ENCODE data around the gene COL23A1.
"Not testable (repeated sequence)": the region's sequence is repeated elsewhere in the genome, so short reads cannot be mapped to it uniquely, and the experiment has no call there.

Gene COL23A1

DNA sequence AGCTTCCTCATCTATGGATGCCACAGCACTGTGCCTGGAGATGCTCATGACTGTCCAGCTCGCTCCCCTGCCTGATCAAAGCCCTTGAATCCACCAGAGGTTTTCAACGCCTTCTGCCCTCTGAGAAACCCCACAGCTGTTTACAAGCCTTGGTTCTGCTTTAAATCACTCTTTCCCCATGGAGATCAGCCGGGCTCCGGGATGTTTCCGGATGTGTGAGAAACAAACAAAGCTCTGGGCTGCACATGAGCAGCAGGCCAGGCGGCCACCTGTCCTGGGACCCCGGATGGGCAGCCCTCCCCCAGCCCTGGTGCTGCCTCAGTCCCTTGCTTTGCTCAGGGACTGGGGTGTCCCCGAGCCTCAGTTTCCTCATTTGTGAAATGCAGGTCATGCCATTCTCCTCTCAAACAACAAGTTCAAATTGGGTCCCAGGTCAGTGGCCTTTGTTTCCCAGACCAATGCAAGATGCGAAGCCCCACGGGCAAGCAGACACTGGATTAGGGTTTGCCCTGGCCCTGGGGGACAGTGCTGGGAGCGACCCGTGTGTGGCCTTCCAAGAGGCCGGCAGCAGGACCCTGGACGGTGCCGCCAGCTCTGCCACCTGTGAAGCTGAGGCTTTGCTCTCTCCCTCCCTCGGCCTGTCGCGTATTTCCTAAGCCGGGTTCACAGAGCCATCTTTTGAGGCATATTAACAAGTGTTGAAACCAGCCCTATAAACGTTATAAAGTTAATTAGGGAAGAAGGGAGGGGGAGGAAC lies 315.2 kb downstream of the COL23A1 start:
- no peak for DNase-seq

DNA sequence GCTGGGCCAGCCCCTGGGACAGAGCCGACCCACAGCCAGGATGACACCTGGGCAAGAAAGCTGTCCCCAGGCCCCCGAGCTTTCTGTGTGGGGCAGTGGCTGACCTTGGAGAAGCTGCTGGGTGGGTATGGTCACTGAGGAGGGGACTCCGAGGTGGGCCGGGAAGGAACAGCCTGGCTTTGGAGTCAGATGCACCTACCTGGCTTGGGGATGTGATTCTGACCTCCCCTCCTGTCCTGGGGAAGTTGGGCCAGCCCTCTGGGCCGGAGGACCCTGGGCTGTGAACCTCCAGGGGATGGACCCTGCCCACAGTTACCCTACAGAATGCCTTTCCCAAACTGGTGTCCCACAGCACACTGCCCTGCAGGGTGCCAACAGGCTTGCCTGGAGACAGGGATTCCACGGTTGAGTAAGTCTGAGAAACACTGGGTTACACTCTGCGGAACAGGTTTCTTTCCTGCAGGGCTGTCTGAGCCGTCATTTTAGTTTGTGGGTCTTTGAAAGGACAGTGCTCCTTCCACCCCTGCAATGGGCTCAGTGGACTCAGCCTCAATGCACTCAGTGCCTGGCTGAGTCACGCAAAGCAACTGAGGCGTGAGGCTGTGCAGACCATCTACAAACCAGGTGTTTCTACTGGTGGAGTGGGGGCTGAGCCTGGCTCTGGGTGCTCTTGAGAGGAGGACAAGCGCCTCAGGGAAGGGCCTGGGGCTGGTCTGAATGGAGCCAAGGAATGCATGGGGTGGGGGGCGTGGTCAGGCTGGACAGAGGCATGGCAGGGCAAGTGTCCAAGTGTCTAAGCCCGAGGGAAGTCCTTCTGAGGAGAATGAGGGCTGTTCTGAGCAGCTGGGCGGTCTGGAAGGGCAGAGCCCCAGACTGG lies 316.3 kb downstream of the COL23A1 start:
- no peak for DNase-seq

DNA sequence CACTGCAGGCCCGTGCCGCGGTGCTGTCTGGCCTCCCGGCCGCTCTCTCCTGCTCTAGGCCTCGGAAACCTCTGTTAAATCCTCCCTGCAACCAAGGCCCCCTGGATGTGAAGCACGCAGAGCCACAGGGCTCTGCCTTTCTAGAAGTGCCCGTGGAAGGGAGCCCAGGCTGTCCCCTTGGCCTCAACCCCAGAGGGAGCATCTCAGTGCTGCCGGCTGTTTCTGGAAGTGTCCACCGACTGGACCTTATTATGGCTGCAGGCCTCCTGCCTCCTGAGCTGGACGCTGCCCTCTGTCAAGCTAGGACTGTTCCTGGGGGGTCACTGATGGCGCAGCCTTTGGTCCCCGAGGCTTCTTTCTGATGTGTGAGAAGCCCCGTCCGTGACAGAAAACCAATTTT lies 317.2 kb downstream of the COL23A1 start:
- no peak for DNase-seq

DNA sequence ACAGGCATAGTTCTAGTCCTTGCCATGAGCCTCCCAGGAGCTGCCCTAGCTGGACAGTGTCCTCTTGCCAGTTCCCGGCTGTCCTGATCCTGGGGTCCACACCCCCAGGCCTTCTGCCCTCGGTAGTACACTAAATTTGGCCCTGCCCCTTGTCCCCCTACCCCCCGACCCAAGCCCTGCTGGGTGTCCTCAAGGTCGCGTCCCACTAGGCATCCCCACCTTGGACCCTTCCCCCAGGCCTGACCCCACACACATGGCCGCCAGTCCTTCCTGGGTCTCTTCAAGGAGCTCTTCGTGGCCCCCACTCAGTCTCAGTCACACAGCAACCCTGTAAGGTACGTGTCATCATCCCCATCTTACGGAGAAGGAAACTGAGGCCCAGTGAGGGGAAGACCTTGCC lies 317.6 kb downstream of the COL23A1 start:
- no peak for DNase-seq

DNA sequence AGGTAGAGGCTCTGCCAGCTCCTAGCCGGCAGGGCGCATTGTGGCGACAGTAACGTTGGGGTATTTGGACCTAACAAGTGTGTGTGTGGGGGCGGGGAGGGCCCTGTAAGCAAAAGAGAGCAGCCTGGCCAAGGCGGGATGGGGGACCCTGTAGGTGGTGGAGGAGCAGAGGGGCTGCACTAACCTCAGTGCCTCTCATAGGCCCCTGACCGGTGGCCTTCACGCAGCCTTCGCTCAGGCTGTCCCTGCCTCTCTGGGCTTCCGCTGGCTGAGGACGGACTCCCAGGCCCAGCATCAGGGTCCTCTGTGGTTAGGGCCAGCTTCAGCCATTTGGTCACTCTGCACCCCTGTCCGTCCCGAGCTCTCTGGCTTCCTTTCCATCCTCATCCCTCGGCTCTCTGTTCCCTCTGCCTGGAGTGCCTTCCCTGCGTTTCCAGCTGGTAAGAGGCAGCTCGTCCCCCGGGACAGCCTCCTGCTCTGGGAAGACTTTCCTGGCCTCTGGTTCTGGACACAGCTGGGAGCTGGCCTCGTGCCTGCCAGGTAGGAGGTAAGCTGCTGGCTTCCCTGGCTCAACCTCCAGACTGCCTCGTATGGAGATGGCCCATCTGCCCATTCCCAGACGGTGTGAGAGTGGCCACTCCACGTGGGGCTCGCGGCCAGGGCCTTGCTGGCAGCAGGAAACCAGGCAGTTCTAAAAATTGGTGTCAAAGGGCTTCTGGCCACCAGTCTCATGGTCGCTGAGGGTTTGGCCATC lies 318.3 kb downstream of the COL23A1 start:
- DNase-seq: no peak

DNA sequence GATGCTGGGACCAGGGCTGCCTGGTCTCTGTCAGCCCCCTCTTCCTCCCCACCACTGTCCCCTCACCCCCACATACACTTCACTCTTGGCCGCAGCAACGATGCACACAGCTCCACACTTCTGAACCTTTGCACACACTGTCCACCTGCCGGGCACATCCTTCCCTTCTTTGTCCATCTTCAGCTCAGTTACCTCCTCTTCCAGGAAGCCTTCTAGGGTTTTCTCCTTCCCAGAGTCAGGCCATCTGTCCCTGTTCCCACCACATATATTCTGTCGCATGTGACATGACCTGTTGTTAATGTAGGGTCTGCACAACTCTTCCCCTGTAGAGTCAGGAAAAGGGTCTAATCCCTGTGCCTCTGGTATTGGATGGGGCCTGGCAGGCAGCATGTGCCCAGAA lies 319.0 kb downstream of the COL23A1 start:
- no peak for DNase-seq

DNA sequence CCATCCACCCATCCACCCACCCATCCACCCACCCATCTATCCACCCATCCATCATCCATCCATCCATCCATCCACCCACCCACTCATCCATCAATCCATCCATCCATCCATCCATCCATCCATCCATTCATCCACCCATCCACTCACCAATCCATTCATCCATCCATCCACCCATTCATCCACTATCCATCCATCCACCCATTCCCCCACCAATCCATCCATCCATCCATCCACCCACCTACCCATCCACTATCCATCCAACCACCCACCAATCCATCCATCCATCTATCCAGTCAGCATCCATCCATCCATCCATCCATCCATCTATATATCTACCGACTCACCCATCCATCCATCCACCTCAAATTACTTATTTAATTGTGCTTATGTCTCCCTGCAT lies 320.7 kb downstream of the COL23A1 start:
- DNase-seq: no peak

DNA sequence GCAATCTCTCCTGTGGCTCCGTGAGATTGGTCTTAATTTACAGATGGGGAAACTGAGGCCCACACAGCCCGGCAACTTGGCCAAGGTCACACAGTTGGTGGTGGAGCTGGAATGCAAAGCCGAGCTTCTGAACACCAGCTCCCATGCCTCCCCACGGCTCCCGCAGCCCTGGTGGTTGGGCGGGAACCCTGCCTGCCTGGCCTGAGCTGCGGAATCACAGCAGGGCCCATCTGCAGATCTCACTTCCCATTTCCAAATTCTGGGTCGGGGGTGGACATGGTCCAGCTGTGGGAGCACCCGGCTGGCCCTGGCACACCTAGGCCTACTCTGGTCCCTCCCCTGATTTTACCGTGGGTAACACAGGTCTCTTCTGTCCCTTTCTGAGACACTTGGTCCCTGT lies 322.3 kb downstream of the COL23A1 start:
- no peak for DNase-seq

DNA sequence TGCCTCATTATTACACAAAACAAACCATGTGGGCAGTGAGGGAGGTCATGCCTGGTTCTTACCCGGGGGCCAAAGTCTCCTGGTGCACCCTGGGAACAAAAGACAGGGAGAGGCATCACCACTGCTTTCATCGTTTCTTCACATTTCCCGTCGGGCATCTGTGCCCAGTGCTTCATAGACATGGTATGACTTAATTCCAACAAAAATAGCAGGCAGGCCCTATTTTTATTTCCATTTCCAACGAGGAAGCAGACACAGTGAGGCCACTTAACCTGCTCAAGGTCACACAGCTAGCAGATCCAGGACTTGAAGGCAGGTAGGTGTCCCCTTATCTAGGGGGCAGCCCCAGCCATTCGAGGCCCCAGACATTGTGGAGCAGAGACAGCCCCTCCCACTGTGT lies 322.9 kb downstream of the COL23A1 start:
- no peak for DNase-seq

DNA sequence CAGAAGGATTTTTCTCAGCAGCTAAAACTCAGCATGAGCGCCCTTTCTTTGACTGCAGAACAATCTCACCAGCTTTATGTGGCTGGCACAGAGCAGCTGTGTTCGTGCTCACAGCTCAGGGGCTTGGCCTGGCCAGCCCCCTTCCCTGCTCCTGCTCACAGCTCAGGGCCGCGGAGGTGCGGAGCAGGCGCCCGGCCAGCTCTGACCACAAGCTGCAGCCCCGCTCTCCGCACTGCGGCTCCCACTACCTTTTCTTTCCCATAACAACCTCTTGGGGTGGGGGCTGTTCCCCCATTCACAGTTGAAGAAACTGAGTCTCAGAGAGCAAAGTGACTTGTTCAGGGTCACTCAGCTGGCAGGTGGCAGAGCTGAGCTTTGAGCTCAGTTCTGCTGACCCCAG lies 323.6 kb downstream of the COL23A1 start:
- DNase-seq: no peak

DNA sequence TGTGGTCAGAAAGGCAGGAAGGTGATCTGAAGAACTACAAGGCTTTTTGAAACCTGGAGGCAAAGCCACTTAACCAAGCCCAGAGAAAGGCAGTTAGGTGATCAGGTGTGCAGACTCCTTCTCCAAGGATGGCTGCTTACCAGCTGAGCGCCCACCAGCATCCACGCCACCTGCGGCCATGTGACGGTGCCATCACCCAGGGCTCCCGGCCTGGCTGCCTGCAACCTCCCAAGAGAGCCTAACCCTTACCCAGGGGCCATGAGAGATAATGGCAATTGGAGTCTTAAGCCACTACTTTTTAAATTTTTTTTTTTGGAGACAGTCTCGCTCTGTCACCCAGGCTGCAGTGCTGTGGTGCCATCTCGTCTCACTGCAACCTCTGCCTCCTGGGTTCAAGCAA lies 324.4 kb downstream of the COL23A1 start:
- no peak for DNase-seq

DNA sequence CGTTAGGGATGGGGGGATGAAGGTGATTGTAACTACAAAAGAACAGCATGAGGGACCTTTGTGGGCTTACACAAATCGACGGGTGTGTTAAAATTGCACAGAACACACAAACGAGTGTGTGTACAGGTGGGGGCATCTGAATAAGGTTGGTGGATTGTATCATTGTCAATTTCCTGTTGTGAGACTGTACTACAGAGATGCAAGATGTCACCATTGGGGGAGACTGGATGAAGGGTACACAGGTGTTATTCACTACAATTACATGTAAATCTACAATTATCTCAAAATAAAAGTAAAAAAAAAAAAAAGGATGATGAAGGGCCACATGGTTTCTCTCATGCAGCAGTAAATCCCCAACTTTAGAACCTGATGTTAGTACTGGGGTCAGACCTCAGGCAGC lies 326.1 kb downstream of the COL23A1 start:
- DNase-seq: no peak

DNA sequence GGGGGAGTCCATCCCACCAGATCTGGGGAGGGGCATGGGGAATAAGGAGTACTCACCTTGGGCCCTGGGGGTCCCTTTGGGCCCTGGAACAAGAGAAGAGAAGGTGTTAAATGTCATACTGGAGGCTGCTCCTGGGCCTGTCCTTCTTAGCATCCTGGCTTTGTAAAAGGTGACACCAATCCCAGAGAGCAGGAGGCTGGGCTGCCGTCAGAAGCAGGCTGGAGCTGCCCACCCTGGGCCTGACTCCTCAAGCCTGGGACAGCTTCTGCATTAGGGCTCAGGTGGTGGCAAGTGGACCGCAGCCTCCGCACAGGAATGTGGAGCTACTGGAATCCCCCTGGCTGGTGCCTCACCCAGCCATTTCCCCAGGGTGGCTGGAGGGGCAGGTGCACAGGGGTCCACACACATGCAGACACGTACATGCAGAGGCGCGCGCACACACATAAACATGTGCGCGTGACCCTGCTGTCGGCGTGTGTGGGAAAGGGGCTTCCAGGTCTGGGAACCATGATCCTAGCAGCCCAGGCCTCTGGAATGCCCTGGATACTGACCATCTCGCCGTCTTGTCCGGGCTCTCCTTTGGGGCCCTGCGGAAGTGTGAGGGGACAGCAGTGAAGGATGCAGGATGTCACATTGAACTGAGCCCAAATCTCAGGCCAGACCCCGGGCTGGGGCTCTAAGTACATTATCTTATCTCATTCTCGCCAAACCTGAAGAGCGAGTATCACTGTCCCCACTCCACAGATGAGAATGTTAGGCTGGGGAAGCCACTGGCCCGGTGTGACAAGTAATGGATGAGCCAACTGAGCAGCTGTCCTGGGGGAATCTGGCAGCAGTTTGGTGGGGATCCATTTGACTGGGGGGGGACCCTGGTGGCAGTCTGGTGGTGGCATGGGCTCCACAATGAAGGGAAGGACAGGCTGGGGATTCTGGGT lies 328.3 kb downstream of the COL23A1 start:
- DNase-seq: no peak

DNA sequence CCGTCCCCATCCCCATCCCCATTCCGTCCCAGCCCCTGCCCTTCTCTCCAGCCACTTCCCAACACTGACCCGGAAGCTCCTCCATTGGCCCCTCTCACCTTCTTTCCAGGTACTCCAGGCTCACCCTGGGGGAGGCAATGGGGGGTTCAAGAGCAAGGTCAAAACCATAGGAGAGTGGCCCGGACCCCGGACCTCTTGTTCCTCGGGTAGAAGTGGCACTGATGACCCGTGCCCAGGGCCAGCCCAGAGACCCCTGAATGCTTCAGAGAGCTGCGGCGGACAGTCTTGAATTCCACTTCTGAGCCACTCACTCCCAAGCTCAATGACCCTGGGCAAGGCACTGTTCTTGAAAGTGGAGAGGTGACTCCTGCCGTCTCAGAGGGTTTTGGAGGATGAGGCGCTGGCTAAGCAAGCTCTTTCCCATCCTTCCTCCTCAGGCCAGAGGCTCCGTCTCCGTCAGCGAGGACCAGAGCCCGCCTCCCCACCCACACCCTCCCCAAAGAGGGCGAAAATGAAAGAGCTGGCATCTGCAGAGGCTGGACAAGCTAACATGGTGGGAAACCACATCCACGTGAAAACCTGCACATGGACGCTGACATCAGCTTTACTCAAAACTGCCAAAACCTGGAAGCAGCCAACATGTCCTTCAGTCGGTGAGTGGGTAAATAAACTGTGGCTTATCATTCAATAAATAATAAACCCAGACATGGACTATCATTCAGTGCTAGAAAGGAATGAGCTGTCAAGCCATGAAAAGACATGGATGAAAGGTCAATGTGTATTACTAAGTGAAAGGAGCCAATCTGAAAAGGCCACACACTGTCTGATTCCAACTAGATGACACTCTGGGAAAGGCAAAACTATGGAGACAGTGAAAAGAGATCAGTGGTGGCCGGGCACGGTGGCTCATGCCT lies 330.3 kb downstream of the COL23A1 start:
- DNase-seq: no peak

DNA sequence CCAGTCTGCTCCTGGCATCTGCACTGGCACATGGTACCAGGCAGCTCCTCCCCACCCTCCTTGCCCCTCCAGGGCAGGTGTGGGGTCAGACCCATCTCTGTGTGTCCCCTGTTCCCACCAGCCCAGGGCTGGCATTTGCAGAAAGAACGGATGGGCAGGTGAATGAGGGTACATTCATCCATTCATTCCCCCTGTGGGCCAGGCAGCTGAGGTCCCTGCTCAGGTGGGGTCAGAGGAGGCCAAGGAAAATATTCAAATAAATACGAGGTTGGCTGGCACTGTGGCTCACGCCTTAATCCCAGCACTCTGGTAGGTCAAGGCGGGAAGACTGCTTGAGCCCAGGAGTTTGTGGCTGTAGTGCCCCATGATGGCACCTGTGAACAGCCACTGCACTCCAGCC lies 332.5 kb downstream of the COL23A1 start:
- no peak for DNase-seq

DNA sequence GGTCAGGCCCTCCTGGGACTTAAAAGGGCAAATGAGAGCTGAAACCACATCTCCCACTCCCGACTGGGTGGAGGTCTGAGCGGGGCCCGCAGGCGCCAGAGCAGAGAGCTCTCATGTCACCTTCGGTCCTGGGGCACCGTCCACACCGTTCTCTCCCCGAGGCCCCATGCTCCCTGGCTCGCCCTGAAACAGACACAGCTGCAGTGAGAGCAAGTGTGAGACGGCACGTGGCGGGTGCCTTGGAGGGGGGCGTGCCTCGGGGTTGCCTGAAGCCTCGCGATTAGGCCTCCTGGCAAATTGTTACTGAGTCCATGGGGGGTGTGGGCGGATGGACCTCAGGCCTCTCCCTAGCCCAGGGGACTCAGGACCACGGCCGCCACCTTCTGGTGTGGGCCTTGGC lies 333.4 kb downstream of the COL23A1 start:
- DNase-seq: no peak

DNA sequence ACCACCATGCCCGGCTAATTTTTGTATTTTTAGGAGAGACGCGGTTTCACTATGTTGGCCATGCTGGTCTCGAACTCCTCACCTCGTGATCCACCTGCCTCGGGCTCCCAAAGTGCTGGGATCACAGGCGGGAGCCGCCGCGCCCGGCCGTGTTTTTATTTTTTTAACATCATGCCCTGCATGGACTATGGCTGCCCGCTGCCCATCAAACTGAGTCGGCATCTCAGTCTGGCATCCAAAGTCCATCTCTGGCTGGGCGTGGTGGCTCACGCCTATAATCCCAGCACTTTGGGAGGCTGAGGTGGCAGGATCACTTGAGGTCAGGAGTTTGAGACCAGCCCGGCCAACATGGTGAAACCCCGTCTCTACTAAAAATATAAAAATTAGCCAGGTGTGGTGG lies 336.6 kb downstream of the COL23A1 start:
- not testable (repeated sequence) for DNase-seq

DNA sequence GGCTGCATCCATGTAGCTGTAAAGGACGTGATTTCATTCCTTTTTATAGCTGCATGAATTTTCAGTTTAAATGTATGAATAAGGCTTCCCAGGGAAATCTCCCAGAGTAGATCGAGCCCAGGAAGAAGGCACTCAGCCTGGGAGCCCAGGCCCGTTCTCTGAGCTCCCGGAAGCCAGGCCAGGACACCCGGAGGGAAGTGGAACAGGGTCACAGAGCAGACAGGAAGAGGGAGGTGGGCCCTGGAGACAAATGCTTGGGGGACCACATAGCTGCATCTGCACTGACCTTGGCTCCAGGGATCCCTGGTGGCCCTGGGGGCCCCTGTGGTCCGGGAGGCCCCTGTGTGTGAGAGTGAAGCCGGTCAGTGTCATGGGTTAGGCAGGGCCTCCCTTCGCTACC lies 337.9 kb downstream of the COL23A1 start:
- DNase-seq: no peak

DNA sequence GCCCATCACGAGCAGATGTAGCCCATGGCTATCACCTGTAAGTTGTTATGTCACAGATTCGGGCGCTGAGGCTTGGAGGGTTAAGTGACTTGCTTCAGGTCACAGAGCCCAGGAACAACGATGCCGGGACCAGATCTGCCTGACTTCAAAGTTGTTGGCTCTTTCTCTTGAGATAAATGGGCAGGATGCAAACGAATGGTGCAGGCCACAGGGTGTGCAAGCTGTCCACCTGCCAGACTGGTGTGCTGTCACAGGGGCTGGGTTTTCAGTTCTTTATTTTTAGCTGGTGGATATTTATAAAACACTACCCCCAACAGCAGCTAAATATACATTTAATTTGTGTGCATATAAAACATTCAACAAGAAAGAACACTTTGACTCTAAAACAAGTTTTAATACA lies 339.9 kb downstream of the COL23A1 start:
- no peak for DNase-seq

DNA sequence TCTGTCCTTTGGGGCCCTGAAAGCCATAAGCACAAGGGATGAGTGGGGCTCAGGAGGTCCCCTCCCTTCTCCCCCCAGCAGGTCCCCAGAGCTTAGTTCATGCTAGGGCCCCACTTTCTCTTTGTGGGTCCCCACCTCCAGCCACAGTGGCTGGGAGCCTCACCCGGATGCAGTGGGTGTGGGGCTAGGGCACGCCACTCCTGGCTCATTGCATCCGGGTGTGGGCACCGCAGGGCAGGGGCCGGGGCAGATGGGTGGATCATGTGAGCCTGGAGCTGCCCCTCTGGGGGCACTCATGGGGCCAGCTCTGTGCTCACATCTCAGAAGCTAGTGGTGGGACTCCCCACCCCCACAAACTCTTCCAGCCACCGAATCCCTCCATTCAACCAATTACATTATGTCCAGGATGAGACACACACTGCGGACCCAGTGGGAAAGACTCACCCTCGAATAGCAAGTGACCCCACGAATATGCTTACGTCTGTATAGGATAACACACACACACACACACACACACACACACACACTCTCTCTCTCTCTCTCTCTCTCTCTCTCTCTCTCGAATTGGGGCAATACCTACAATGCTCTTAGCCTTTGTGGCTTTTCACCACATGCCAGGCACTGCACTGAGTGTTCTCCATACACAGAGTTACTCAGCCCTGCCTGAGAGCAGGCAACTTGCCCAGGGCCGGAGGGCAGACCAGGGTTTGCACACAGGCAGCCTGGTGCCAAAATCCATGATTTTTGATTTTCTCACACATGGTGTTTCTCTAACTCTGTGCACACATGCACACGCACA lies 340.8 kb downstream of the COL23A1 start:
- no peak for DNase-seq

DNA sequence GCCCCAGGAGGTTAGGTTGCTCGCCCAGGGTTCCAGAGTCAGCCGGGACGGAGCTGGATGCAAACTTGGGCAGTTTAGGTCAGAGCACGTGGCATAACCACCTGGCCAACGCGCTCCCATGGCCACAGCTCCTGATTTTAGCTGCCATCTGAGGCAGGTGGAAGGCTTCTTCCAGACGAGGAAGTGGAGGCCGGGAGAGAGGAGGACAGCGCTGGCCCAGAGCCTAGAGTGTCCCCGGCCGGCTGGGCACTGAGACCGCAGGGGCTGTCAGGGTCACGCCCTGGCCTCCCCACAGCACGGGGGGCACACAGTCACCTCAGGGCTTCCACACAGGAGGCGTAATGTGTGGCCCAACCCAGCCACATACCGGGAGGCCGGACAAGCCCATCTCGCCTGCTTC lies 341.4 kb downstream of the COL23A1 start:
- DNase-seq: no peak
